DOHH2 (cell line): ENCODE measurements around the gene CAMTA2.

ENCODE experiments used
- EZH2phosphoT487 ChIP-seq: fragments of 200-600 bp; sonication (generic); IDR thresholded peaks from 2 replicates; pipeline ENCODE4 v1.6.1; 2017; ENCODE audit warnings: borderline replicate concordance, mild to moderate bottlenecking, antibody characterized with exemption, low read length, moderate library complexity, mixed read lengths
- TF ChIP-seq, protein P1 (sequence below): fragments of 200-600 bp; sonication (generic); IDR thresholded peaks from one replicate; pipeline ENCODE4 v1.5.1; 2014; ENCODE audit warnings: antibody characterized with exemption, mild to moderate bottlenecking, low read depth, low read length; ENCODE audit not compliant: poor library complexity, severe bottlenecking

DNA sequence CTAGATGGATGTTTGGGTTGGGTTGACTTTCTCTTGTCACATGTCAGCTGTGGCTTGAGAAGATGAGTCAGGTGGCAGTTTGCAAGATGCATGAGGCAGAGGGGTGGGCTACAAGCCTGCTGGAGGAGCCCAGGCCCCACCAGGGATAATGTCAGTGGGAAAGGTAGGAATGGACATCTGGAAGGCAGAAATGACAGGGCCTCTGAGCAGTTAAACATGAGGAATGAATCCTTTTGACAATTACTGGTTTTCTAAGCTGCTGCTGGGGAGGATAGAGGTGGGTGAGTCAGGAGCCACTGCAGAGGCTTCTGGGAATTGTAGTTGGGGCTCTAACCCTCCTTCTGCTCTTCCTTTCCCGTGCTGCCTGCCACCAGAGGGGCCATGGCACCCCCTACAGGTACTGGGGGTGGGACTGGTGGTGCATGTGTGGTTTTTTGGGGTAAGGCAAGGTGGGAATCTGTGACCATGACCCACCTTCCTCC lies 32.0 kb upstream of the CAMTA2 start:
- TF ChIP-seq, protein P1, sequence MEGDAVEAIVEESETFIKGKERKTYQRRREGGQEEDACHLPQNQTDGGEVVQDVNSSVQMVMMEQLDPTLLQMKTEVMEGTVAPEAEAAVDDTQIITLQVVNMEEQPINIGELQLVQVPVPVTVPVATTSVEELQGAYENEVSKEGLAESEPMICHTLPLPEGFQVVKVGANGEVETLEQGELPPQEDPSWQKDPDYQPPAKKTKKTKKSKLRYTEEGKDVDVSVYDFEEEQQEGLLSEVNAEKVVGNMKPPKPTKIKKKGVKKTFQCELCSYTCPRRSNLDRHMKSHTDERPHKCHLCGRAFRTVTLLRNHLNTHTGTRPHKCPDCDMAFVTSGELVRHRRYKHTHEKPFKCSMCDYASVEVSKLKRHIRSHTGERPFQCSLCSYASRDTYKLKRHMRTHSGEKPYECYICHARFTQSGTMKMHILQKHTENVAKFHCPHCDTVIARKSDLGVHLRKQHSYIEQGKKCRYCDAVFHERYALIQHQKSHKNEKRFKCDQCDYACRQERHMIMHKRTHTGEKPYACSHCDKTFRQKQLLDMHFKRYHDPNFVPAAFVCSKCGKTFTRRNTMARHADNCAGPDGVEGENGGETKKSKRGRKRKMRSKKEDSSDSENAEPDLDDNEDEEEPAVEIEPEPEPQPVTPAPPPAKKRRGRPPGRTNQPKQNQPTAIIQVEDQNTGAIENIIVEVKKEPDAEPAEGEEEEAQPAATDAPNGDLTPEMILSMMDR, result peak; percentile 45
- no peak for TF ChIP-seq EZH2phosphoT487
